Activated T-cell treated with anti-CD3 and anti-CD28 coated beads for 1 hour (primary cell): ENCODE measurements around the gene TBCK.

ENCODE experiments used
- DNase-seq: peaks from one replicate; pipeline ENCODE4 v3.0.0-alpha.2; 2020; ENCODE audit warnings: low read depth

The TBCK gene

DNA sequence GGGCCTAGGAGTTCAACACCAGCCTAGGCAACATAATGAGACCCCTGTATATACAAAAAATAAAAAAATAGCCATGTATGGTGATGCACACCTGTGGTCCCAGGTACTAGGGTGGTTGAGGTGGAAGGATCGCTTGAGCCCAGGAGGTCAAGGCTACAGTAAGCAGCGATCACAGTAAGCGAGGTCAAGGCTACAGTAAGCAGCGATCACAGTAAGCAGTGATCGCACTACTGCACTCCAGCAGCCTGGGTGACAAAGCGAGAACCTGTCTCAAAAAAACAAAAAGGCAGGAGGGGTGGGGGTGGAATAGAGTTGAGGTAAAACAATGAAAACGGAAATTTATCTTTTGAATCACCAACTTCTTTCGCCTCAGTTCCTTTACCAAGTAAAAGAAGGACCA is 29.4 kb downstream of the TBCK start:
- DNase-seq = no peak

DNA sequence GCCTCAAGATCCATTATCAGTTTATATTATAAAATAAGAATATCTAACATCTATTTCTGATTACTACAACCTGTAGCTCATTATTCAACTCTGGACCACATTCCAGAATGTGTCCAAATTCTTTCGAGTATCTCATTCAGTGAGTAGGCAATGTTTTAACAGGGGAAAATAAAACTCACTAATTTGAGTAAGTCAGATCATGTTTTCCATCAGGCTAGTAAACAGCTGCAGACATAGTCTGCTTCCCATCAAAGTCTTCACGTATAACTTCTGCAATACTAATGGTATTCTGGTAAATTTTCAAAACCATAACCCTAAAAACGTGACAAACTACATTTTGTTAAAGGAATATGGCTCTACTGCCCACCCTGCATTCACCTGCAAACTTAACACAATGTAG is 31.8 kb downstream of the TBCK start:
- no peak for DNase-seq

DNA sequence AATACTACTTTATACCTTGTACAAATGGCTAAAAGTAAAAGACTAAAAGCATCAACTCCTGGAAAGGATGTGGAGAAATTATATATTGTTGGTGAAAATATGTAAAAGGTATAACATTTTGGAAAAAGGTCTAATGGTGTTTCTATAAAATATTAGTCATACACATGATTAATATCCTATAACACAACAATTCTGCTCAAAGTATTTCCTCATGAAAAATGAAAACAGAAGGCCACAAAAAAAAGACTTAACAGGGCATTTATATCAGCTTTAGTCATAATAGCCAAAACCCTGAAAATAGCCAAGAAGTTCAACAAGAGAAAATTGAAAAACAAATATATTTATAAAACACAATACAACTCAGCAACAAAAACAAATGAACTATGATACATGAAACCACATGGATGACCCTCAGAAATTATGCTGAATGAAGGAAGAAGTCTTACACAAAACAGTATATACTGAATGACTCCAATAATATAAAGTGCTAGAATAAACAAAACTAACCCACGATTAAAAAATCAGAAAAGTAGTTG is 38.8 kb downstream of the TBCK start:
- DNase-seq = no peak

DNA sequence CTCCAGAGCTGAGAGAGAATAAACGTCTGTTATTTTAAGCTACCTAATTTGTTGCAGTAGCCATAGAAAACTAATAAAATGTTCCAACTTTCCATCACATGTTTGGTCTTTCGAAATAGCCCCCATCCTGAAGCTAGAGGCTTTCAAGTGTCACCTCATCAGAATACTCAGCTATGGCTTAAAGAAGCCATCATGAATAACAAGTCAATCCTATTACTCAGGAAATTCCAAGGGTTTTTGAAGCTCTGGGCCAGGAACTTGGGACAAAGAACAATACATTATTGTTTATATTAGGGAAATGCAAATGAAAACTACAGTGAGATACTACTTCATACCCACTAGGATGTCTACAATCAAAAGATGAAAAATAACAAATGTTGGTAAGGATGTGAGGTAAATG is 42.2 kb downstream of the TBCK start:
- no peak for DNase-seq

DNA sequence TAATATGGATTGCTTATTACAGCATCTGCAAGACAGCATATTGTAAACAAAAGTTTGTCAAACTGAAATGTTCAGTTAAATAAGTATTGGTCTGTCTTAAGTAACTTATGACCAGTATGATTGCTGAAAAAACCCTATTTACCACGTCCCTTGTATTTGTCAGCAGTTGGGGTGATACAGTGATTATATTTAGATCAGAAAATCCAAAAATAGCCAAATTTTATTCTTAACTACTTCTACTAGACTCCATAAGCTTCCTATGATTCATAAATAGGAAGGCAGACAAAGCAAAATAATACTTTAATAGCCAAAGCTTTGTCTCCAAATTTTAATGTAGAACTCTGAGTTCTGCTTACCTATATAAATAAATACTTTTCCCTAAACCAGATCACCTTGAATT is 45.3 kb downstream of the TBCK start:
- no peak for DNase-seq

DNA sequence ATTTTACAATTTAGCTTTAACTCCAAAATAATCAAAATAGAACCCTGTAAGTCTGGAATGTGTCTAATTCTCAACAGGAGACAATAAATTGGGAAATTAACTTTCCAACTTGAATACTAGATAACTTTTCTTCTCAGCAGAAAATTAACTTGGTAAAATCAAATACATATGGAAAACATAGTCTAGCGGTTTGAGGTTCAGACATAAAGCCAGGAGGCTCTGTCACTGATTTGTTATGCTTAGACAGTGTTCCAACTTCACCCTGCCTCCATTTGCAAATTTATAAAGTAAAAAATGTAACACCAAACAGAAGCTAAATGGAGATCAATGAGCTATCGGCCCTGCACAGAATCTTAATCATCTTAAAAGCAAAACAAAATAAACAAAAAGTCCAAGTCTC is 46.3 kb downstream of the TBCK start:
- no peak for DNase-seq

DNA sequence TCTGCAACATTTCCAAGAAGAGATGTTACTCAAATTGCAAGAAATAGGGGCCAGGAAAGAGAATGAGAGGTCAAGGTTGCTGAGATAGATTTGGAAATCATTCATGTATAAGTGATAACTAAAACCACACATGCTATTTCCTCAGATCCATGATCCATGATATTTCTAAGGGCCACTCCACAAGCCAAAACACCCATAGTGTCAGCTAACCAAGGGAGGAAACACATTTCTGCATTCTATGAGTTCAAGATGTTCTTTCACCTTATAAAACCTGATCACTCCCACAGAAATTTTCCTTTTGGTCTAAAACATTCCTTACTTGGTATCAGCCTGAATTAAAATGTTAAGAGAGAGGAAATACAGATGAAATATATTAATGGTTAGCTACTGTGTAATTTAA is 47.2 kb downstream of the TBCK start:
- no peak for DNase-seq

DNA sequence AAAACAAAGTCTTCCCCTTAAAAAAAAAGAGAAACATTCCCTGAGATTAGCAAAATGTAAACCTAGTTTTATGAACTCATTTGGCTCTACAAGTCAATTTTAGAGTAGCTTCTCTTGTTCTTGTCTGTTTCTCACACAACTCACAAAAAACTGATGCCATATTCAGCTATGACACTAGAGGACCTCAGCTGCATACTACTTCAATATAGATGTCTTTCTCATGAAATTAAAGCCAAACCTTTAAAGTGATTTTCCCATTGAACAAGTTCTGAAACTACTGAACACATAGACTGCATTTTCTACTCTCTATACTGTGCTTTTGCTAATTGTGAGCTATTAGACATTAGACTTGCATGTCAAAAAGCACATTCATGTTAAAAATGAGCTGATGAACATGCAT is 49.8 kb downstream of the TBCK start:
- no peak for DNase-seq

DNA sequence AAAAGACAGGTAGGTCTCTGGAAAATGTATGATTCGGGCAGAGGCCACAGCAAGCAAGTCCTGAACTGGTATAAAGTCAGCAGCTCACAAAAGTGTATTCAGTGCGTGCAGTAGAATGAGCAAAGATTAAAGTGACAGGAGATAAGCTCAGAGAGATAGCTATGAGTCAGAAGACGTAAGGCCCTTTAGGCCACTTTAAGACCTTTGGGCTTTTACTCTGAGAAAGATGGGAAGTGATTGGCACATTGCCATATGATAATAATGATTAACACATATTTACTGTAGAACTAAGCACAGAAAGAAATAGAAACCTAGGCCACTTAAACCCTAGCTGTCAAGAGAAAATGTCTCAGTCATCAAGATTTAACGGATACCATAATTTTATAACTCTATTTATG is 51.7 kb downstream of the TBCK start:
- no peak for DNase-seq

DNA sequence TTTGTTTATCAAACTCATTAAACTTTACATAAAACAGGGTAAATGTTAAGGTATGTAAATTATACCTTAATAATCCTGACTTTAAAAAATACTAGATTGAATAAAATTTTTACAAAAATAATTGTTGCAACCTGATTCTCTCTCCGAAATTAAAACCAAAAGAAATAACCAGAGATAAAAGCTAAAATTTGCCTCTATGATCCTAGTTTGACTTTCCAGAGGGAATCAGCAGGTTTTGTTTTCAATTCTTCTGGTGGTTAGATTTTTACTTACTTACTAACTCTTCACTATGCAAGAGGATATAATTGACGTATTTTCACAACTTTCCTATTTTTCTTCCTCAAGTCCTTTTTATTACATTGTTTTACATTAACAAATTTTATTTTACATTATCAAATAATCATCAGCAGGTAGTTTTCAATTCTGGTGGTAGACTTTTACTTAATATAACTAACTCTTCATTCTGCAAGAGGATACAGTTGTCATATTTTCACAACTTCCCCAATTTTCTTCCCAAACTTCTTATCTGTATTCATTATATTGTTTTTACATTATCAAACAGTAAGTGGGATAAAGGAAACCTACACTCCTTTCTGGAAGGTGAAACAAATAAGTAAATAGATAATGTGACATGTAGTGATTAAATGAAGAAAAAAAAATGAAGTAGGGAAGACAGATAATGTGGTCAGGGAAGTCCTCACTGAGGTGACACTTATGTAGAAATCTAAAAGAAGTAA is 52.2 kb downstream of the TBCK start:
- no peak for DNase-seq

DNA sequence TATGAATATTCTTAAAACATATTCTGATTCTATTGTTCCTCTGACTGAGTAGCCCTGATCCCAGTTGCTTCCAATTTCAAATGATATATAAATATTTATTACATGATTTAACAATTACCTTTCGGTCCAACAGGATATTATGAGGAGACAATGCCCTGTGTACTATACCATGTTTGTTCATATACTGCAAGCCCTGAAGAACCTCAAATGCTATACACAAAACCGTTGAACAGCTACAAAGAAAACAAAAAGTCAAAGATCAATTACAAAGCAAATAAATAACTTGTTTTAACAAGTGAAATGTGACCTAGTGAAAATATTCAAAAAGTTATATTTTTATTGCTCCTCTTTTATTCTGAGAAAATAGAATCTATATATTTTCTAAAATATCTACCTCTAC is 54.0 kb downstream of the TBCK start:
- DNase-seq = no peak

DNA sequence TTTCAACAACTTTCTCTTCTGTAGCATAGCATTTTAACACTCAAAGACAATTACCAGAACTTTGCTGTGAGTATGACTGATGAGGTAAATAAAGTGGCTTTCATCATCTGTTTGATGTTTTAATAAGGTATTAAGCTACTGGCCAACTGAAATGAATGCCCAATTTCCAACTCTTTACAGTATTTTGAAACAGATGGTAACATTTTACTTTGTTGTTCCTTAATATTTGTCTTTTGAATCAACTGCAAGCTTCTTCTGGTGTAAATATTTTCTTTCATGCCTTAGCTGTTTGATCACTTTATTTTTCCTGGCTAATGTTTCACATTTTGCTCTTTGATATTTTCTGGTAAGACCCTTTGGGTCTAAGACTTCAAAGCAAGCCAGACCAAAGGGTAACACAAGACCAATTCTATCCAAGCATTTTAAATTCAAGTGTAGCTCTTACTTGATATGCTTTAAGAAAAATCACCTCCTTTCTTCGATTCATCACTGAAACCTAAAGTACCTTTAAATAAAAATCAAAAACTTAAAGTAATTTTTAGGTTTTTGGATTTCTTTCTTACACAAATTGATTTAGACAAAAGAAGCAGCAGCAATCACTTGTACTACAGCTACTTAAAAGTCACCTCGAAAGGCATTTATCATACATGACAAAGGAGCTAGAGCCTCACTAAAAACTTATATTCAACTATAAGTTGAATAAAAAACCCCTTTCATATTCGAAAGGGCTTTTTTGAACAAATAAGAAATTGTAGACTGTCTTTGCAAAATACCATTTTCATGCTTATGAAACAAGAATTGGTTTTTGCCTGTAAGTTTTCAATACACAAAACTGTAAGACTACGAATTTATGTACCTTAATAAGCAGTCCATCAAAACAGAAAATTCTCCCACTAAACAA is 57.6 kb downstream of the TBCK start:
- no peak for DNase-seq

DNA sequence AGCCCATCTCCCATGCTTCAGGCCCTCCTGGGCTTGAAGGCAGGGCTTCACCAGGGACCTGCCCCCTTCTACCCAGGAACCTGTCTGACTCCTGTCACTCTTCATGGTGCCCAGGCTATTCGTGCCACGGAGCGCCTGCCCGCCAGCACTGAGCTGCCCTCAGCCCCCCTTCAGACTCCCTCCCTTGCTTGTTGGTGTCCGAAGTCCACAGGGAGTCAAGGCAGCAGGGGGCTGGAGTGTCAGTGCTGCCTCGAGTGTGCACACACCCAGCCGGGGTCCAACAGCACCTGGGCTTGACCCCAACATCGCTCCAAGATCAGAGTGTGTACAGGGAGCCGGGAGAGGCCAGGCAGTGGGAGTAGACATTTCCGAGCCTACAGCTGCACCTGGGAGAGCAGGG is 59.8 kb downstream of the TBCK start:
- DNase-seq = no peak

DNA sequence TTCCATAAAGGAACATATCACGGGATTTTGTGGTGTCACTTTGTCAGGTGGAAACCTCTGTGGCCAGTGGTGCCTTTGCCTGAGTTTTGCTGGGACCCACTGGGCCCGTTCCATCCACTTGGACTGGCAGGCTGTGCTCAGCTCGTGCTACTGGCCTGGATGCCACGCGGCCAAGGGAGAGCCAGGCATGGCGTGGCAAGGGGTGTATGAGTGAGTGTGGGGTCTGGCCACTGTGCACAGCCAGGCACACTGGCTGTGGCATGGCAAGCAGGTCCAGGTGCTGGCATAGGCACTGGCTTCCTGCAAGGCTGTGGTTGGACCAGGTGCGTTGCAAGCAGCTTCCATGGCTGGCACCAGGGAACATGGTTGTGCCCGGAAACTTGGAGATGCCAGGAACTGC is 60.8 kb downstream of the TBCK start:
- DNase-seq = no peak

DNA sequence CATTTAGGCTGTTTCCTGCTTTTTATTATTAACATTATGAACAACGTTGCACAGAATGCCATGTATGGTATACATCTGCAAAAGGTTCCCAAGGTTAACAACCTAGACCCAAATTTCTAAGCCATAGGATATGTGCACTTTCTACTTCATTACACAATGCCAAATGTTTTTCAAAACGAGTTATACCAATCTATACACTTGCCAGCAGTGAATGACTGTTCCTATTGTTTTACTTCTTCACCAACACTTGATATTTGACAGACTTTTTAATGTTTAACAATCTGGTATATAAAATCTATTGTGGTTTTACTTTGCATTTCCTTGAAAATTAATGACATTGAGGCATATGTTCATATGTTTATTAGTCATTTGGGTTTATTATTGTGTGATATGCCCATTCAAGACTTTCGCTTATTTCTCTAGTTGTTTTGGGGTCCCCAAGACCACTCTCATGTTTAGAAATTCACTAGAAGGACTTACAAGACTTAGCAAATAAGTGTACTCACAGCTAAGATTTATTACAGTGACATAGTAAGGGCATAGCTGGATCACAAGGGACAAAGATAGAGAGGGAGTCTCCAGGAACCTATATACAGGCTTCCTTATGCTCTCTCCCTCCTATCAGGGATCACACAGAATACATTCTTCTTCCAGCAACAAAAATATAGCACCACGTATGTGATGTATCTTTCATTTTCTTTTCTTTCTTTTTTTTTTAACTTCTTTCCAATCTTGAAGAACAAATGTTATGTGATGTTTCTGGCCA is 62.5 kb downstream of the TBCK start:
- no peak for DNase-seq

DNA sequence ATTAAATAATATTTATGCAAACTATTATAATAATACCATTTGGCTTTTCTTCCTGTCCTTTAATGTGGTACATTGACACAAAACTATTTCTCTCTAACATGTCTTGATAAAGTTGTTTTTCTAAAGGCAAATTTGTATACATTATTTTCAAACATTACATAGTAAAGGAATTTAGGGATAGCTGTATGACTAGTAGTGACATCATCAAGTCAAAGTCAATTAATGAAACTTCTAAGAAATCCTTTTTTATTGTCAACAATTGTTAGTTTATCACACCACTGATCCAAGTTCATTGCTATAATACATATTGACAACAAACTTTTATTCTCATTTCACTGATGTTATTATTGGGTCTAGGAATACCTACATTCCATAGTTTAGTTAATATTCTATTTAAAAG is 68.4 kb downstream of the TBCK start:
- no peak for DNase-seq

DNA sequence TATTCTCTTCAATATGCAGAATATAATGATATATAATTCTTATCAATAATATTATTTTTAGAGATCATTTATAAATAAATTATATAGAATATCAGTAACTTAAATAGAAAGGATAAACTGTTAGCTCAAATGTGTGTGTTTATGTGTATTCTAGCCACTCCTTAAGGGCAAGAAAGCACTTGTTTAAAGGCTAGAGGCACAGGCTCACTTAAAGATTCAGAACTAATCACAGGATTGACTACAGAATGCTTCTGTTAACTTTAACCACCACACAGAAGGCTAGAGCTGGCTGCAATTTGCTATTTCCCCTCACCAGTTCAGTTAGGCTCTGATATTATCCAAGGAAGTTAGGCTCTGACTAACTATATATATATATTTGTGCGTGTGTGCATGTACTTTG is 69.6 kb downstream of the TBCK start:
- no peak for DNase-seq

DNA sequence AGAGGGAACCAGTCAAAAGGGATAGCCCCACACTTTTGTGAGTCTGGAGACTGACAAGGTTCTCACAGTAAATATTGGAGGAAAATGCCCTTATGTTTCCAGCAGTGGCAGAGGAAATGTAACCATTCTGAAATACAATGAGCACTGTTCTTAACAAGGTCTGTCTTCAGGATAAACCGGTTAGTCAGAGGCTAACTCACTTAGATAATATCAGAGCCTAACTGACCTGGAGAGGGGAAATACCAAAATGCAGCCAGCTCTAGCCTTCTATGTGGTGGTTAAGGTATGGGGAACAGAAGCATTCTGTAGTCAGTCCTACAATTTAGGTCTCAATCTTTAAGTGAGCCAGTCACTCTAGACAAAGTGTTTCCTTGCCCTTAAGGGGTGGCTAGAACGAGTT is 70.8 kb downstream of the TBCK start:
- no peak for DNase-seq

DNA sequence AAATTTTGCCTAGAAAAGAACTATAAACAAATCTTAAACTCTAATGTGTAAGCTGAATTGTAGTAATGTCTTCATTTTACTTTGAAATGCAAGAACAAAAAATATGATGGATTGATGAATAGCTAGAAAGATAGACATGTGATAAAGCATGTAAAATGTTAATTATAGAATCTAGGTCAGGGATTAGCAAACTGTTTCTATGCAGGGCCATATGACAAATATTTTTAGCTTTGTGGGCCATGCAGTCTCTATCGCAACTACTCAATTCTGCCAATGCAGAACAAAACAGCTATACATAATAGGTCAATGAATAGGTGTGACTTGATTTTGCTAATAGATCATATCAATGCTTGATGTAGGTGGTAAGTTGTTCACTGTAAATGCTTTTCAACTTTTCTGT is 75.3 kb downstream of the TBCK start:
- no peak for DNase-seq

DNA sequence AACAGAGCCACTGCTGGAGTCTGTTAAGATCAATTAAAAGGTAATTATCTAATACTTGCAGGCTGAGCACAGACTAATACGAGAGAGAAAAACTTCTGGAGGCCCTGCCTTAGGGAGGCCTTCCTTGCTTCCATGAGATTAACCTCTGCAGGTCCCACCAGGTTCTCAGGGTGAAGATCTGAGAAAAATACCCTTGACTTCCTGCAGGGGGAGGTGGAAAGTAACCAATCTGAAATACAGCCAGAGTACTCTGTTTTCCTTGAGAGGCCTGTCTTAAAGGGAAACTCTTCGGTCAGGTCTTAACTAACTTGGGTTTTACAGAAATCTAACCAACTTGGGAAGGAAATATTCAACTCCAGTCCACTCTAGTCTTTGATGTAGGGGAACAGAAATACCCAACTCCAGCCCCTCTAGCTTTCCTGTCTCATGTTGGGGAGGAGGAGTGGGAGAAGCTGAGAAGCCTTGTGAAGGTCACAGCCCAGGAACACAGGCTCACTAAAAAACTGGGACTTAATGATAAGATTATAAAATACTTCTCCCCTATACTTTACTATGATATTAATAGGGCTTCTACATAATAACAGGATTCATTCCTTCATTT is 77.1 kb downstream of the TBCK start:
- no peak for DNase-seq

DNA sequence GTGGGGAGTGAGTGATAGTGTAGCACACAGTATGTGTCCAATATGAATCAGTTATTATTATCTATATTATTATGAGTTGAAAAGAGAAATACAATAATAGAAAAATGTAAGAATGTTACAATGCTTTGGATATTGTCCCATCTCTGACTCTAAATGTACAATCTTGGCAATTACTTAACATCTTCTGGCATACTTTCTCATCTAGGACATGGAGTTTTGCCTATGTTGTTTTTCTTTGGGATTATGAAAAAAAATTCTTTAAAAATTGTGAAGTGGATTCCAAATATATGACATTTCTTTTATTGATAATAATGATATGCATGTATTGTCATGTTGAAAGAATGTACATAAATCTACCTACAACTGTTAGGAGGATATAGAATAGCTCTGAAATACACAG is 84.1 kb downstream of the TBCK start:
- DNase-seq = no peak

DNA sequence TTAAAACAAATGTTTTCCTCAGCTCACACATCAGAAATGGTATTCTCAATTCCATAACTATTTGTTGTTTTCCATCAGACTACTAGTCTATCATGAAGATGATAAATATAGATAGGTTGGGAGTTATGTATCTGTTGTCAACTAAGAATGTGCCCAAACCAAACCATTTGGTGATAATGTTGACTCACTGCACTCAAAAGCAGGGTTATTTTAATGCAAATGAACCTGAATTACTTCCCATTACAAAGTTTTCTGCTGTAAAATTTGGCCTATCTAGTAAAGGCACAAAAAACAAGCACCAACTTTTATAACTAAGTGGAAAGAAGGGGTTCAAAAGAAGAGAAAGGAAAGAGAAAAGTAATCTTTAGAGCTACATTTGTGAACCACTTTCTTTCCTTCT is 93.5 kb downstream of the TBCK start:
- no peak for DNase-seq
